Measurements from ENCODE around the gene MRGPRX1.

- TF ChIP-seq SUZ12 (IDR thresholded peaks at IDR 0.05; ENCODE audit: extremely low read depth, insufficient read depth, insufficient read length) (no peak), YY1 (IDR thresholded peaks at IDR 0.05; ENCODE audit: insufficient read depth, insufficient read length) (no peak), ZNF274 (IDR thresholded peaks at IDR 0.05; ENCODE audit: low read depth, low read length) (no peak)
Measured at GRCh38 chr11:18939314-18939713, at the start of gene MRGPRX1.

Measured in NT2/D1 (cell line).